ENCODE data around the gene PM20D1.
A peak's percentile ranks its signal among the peaks of the same experiment; 100 is the strongest.

The PM20D1 gene

GRCh38 chr1:205803986-205804385, 45.9 kb downstream of the PM20D1 start:
- DNase-seq: no peak

GRCh38 chr1:205802060-205802459, 47.9 kb downstream of the PM20D1 start:
- no peak for DNase-seq

- no peak for DNase-seq
Measured at GRCh38 chr1:205800981-205801703, 48.8 kb downstream of the PM20D1 start.

GRCh38 chr1:205800427-205800826, 49.5 kb downstream of the PM20D1 start:
- no peak for DNase-seq

GRCh38 chr1:205798577-205798976, 51.4 kb downstream of the PM20D1 start:
- no peak for DNase-seq

- DNase-seq: no peak
Measured at GRCh38 chr1:205797168-205797567, 52.8 kb downstream of the PM20D1 start.

GRCh38 chr1:205794011-205794730, 55.8 kb downstream of the PM20D1 start:
- DNase-seq: no peak

GRCh38 chr1:205792961-205793673, 56.8 kb downstream of the PM20D1 start:
- no peak for DNase-seq

- DNase-seq: no peak
Measured at GRCh38 chr1:205792481-205792881, 57.5 kb downstream of the PM20D1 start.

GRCh38 chr1:205791568-205792180, 58.3 kb downstream of the PM20D1 start:
- DNase-seq: peak; percentile 63

GRCh38 chr1:205787287-205787916, 62.5 kb downstream of the PM20D1 start:
- no peak for DNase-seq

- DNase-seq: no peak
Measured at GRCh38 chr1:205786601-205787000, 63.3 kb downstream of the PM20D1 start.

GRCh38 chr1:205785446-205785845, 64.5 kb downstream of the PM20D1 start:
- DNase-seq: no peak

- DNase-seq: no peak
Measured at GRCh38 chr1:205783904-205784303, 66.0 kb downstream of the PM20D1 start.

GRCh38 chr1:205783433-205783795, 66.5 kb downstream of the PM20D1 start:
- no peak for DNase-seq

GRCh38 chr1:205782627-205783432, 67.1 kb downstream of the PM20D1 start:
- no peak for DNase-seq

GRCh38 chr1:205780335-205780734, 69.6 kb downstream of the PM20D1 start:
- DNase-seq: no peak
